Inferior parietal cortex (tissue), 1 donor: ENCODE results near the gene FBXO38.

Experiments used
- DNase-seq: peaks from one replicate; pipeline ENCODE4 v3.0.0-alpha.2; 2016; ENCODE audit errors: extremely low spot score

FBXO38 gene, protein sequence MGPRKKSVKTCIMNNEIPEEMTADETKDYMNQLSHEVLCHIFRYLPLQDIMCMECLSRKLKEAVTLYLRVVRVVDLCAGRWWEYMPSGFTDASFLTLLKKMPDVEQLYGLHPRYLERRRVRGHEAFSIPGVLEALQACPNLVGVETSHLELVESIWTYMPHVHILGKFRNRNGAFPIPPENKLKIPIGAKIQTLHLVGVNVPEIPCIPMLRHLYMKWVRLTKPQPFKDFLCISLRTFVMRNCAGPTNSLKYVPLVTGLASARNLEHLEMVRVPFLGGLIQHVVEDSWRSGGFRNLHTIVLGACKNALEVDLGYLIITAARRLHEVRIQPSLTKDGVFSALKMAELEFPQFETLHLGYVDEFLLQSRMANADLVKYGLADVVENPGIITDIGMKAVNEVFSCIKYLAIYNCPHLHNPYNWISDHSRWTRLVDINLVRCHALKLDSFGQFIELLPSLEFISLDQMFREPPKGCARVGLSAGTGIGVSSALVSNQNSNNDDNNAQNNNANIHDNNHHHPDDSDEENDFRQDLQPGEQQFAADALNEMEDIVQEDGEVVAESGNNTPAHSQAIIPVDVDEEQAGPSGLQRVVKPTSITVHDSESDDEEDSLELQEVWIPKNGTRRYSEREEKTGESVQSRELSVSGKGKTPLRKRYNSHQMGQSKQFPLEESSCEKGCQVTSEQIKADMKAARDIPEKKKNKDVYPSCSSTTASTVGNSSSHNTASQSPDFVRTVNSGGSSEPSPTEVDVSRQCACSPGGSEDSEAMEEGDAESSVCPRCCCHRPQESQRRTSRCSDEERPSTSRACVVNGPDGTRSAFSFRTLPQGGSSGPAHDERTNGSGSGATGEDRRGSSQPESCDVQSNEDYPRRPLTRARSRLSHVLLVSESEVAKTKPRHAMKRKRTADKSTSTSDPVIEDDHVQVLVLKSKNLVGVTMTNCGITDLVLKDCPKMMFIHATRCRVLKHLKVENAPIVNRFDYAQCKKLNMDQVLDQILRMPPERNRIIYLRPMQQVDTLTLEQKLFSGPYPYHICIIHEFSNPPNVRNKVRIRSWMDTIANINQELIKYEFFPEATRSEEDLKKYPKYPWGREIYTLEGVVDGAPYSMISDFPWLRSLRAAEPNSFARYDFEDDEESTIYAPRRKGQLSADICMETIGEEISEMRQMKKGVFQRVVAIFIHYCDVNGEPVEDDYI

DNA sequence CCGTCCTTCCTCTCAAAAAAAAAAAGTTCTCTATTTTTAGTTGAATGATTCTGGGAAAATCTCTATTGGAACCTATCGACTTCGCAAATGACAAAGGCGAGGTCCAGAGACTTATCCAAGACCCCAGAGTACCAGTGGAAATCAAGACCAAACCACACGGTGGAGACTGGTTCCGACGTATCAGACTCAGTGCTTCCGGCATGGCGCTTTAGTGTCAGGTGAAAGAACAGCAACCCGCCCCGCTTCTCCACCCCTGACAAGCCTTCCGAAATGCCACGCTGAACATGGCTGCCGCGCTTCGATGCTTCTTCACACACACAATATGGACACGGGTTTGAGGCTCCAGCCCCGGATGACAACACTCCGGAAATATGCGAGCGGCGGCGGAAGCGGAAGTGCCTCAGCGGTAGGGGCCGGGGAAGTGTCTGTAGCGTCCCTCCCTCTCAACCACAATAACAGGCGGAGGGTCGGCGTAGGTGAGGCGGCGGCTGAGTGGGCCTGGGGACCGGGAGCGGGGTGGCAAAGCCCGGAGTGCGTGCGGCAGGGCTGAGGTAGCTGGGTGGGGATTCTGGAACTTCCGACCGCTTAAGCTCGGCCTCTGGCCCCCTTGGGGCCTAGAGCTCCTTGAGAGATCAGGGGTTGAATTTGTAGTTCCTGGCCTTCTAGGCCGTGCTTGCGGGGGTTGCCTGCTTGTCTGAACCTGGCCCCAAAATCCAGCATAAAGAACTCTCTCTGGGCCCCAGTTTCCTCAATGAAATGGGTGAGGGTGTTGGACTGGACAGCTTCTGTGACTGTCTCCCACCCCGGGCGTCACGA lies at the start of gene FBXO38:
TSS of gene FBXO38 (plus strand) at position 395 of the 816 bp plus-strand sequence. CDS start 10,819 bp downstream, outside the sequence.
- peak; percentile 95 for DNase-seq

DNA sequence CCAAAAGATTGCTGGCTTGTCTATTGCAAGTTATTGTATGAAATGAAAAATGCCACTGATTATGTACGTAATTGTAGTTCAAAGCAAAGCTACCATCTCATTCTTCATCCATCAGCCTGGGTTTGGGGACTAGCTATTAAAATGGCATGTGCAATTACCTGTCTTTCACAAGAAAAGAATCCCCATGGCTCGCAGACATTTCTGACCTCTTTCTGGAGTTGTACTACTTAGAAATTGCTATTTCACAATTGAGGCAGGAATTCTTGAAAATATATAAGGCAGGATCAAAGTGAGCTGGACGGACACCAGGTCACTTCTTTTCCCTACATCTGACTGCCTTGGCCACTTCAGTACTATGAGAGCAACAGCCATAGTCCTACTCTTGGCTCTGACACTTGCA lies 48.5 kb upstream of the FBXO38 start, which contains the start of gene SPINK9:
TSS of gene SPINK9 (plus strand) at position 301 of the 400 bp plus-strand sequence. CDS start at position 356, 55 bp downstream.
- no peak for DNase-seq

DNA sequence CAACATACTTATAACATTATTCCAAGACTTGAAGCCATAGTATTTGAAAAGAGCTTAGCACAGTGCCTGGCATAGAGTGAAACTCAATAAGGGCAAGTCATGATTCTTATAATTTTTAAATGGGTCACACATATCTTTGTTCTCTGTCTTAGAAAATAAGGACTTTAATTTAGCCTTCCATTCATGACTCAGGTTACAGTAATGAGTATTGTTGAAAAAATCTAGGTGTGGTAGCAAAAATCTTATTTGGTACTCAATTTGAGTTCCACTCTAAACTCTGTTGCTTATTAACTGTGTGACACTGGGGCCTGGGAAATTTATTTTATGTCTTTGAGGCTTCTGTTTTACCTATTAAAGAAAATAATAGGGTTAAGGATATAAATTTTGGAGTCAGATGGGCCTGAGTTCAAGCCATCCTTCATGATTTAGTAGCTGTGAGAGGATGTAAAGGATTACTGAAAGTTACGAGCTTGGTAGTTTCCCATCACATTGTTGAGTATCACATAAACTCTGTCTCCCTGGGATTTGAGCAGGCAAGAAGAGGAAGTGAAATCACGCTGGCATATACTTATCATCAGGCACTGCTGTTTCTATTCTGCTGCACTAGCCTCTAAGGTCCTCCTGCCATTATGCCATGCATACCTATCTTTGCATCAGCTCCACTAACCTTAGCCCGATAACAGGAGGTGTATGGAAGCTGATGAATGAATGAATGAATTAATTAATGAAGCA lies 46.9 kb upstream of the FBXO38 start:
- DNase-seq = no peak

DNA sequence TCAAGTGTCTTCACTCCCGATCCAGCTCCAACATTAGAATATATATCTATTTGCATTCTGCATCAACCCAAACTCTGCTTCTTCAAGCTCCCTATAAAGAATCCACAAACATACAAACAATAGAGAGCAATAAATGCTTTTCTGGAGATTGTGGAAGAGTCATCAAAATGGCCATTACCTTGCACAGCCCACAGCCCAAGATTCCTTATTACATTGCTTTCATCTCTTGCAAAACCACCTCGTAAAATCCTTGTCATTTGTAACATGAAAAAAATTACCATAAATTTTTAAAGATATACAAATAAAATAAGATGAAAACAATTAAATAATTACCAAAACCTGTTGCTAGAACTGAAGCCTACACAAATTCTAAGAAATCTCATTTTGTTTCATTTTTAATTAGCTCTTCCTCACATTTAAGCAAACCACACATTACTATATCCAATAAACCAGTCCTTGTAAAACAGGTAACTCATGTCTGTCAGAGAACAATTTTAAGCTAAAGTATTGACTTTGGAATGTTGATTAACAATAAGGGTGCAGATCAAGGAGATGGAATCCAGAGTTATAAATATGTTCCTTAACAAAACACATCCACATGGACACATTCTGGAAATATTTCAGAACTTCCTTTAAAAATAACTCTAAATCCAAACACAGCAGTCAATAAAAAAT lies 41.2 kb upstream of the FBXO38 start:
- DNase-seq = no peak

DNA sequence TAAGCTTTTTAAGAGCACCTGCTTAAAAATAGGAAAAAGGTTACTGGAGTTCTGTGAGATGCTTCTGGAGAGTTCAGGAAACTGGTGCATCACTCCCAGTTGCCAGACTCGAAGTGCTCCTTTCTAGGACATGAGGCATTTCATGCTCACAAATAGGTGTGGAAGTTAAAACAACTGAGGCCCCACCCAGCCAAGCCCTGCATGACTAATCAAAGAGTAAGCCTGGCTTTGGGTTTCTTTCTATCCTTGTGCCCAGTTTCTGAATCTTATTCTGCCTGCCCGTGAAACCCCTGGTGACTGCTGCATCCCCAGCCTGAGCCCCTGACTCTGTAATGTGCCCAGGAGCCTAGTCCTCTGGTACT lies 40.7 kb upstream of the FBXO38 start:
- DNase-seq = no peak

DNA sequence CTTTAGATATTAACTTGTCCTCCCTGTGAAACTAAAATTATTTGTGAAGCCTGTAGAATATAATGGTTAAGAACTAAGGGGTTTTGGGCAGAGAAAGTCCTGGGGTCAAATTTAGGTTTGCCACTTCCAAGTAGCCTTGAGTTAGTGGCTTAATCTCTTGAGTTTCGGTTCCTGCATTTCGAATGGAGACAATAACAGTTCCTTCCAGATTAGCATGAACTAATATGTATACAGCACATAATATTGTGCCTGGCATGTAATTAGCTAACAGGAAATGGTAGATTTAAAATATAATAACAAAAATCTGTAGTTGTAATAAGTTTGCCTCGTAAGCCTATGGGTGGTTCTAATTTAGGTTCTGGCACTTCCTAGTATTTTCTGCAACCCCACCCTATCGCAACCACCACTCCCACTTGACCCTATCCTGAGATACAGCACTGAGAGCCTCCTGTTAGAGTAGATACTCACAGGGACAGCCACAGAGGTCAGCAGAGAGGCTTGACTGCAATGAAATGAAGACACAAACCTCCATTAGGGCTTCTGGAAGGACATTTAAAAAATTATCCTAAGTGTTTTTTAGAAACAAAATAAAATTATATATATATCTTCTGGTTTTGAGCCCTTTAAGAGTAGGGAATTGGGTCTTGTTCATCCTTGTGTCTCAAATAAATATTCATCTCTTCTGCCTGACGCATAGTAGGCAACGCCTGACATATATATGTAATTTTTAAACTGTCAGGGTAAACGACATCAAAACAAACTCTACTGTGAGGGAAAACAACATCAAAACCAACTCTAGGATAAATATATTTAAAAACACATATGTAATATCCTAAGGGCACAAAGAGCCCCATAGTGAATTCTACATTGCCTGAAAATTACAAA lies 39.9 kb upstream of the FBXO38 start:
- DNase-seq = no peak

DNA sequence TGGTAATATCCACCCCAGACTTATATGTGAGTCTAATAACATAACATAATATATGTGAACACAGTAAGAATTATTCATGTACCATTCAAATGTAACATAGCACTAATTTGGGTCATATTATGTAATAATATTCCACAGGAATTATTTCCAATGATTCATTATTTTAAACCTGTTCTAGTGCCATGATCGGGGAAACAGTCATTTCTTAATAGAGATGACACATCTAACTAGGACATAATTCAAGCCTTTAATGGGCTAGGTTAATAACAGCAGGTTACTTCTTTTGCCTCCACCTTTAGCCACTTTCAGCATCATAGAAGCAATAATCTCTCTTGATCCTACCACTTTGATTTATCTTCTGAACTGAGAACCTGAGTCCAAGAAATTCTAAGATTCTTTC lies 36.1 kb upstream of the FBXO38 start:
- DNase-seq = no peak

DNA sequence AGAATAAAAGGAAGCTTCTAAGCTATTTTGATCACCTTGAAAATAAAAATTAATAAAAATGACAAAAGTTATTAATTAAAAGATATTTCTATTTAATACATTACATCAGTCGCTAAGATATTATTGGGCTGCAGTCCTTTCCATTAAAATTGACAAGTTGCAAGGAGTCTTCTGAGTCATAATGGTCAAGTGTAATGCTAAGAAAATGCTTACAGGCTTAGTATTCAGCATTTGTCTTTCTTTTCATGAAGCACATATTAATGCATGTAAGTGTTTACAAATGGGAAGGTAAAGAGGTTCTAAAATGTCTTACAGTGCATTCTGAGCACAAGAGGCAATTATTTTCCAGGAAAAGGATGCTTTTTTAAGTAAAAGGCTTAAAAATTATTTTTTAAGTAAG lies 31.1 kb upstream of the FBXO38 start:
- DNase-seq = no peak

DNA sequence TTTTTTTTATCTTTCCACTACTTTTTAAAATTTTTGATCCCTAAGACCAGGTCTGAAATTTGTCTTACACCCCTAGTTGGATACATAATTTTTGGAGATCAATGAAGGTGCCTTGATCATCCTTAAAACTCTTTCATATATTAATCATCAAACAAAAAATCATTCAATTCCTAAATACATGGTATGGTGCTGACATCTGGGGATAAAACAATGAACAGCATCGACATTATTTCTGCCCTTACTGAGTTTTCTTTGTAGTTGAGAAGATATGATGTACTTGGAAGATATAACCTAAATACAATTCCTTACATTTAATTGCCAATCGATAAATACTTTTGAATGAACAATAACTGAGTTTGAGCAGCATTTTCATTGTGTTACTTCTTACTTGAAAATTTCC lies 30.1 kb upstream of the FBXO38 start:
- no peak for DNase-seq

DNA sequence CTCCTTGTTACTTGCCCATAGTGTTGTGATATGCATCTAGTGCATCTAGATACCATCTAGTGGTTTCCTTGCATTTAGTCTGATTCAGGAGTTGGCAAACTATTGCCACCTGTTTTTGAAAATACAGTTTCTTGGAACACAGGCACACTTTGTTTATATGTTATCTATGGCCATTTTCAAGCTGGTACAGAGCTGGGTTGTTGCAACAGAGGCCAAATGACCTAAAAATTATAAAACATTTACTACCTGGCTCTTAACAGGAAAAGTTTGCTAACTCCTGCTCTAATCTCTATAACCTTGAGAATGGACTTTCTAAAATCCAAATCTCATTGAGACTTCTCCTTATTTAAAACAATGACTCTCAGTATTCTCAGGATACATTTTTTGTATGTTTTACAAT lies 19.4 kb upstream of the FBXO38 start:
- DNase-seq = no peak

DNA sequence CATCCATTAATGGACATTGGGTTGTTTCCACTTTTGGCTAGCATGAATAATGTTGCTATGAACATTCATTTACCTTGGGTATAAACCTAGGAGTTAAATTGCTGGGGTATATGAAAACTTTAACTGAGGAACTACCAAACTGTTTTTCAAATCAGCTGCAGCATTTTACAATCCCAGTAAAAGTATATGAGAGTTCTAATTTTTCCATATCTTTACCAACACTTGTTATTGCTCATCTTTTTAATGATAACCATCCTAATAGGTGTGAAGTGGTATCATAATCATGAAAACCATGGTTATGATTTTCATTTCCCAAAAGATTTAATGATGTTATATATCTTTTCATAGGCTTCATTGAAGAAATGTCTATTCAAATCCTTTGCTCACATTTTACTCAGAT lies 15.5 kb upstream of the FBXO38 start:
- DNase-seq = no peak

DNA sequence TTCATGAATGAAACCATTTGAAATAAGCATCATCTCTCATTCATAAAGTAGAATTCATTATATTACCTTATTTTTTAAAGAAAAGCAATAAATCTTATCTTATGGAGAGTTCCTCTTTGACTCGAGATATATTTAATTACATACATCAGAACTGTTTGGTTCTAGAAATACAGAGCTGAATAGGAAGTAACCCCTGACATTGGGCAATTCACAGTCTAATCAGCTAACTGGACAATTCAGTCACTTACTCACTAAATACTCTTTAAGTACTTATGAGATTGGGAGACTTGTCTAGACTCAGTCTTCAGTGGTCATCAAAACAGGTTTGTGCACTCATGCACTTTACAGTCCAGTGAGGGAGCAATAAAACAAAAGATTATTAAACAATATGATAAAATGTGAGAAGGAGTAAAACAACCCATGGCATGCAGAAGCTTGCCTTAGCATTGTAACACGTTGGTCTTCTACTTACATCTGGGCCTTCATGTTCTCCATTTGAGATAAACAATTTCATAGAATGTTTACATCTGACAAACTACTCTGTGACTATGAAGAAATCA lies 11.5 kb upstream of the FBXO38 start:
- DNase-seq = no peak

DNA sequence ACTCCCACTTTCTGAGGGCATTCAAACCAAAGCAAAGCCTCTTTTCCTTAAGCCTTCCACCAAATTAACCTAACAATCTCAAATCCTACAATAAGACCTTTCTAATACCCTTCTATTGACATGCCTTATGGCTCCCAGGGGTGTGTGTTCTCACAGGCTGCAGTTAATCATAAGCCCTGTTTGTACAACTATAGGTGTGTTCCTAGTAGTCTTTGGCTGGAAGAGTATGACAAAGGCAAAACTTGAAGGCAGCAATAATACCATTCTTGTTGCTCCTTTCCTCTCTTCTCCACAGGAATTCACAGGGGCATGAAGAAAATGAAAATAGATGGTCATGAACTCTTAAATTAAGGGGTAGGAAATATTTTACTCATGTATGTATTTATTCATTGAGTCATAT lies 10.9 kb upstream of the FBXO38 start:
- no peak for DNase-seq

DNA sequence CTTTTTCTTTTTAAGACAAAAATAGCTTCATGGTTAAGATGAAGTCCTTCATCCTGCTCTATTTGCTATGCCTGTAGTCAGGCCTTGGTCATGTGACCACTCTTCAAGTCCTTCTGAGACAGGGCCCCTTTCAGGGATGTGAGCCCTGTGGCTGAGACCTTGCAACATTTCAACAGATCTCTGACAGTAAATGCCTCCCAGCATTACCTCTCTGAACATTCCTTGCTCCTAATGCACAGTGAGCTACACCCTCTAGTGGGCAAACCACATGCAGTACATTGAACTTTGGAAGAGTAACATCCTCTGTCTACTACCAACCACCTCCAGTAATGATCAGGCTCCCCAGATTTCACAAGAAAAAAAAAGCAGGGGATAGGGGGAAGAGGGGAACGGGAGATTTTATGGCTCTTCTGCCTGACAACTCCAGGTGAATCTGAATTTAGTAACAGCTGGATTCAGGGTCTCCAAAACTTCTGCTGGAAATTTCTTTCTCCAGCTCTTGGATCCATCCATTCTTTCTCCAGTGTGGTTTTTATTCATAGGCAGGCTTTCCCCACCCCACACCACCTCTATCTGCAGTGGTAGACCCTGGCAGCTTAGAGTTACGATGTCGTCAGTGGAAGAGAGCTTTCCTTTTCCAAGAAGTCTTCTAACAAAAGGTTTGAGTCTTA lies 8.9 kb upstream of the FBXO38 start:
- DNase-seq = peak; percentile 56

DNA sequence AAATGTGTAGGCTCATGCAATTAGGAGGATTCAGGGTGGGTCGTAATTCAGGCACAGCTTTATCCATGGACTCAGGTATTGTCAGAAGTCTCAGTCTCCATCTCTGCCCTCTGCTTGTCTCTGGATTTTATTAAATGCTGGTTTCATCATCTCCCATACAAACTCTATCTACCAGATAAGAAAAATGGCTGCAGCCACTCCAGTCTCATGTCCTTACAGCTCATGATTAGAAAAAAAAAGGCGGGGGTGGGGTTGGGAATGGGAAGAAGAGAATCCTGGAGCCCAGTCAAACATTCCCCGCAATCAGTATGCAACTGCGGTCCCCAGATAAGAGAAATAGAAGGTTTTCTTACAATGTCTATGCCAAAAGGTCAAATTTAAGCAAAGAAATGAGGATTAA lies 7.6 kb upstream of the FBXO38 start:
- no peak for DNase-seq

DNA sequence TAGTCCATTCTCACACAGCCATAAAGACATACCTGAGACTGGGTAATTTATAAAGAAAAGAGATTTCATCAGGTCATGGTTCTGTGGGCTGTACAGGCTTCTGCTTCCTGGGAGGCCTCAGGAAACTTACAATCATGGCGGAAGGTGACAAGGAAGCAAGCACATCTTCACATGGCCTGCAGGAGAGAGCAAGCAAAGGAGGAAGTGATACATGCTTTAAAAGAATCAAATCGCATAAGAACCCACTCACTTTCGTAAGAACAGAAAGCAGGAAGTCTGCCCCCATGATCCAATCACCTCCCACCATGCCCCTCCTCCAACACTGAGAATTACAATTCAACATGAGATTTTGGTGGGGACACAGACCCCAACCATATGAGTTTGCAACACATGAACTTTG lies 5.1 kb upstream of the FBXO38 start:
- DNase-seq = no peak

DNA sequence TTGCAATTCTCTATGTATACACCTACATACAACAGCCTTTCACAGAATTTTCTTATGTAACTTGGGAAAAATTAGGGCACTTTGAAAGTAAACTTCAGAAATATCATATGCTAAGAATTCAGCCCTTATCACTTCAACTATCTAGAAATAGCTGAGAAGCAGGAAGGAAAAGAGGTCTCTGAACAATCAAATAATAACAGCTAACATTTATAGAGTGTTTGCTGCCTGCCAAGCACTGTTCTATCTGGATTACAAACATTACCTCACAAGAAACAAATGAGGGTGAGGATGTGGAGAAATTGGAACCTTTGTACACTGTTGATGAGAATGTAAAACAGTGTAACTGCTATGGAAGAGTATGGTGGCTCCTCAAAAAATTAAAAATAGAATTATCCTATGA lies 4.4 kb upstream of the FBXO38 start:
- DNase-seq = no peak

DNA sequence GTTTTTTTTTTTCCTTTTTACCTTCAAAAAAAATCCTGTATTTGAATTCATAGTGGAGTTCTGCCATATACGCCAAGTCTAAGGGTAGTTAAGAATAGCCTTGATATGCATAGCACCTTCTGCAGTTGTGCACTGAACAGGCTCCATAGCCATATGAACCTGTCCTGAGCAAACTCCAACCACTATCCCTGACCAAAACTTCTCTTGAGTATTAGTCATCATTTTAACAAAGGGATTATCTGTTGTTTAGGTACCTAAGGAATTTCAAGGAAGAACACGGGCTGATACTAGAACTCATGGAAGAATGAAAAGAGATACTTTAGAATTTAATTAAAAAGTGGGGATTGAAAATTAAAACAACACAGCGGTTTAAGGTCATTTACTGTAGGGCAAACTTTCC lies 1.9 kb upstream of the FBXO38 start:
- DNase-seq = no peak
